D721Med (cell line): ENCODE results near the gene SYMPK.

Source experiments
- DNase-seq: peaks from one replicate; pipeline ENCODE4 v3.0.0; 2011; ENCODE audit warnings: low spot score; ENCODE audit not compliant: insufficient read length
- FAIRE-seq: peaks from 2 replicates; lab custom pipeline; 2011; peaks lifted over from hg19 to GRCh38; lab: Jason Lieb, UNC
- CTCF ChIP-seq: IDR thresholded peaks from 2 replicates; pipeline ENCODE4 v1.5.1; 2012; ENCODE audit warnings: mild to moderate bottlenecking, control low read depth; ENCODE audit not compliant: insufficient read depth; ENCODE audit errors: missing control alignments

Gene SYMPK

GRCh38 chr19:45884682-45885555 is 22.0 kb upstream of the SYMPK start:
- DNase-seq, result no peak
- no peak for TF ChIP-seq CTCF
- no peak for FAIRE-seq

- FAIRE-seq, result no peak
- no peak for DNase-seq
- no peak for TF ChIP-seq CTCF
These were observed 21.1 kb upstream of the SYMPK start for GRCh38 chr19:45883881-45884681.

GRCh38 chr19:45883586-45883880 is 20.6 kb upstream of the SYMPK start:
- no peak for DNase-seq
- no peak for FAIRE-seq
- no peak for TF ChIP-seq CTCF

- FAIRE-seq, result no peak
- TF ChIP-seq CTCF, result peak; percentile 98
- DNase-seq, result peak; percentile 82
These were observed 20.0 kb upstream of the SYMPK start for GRCh38 chr19:45882652-45883585.

- DNase-seq (no peak), FAIRE-seq (no peak)
- no peak for TF ChIP-seq CTCF
These were observed 19.1 kb upstream of the SYMPK start for GRCh38 chr19:45881909-45882528.

DNA sequence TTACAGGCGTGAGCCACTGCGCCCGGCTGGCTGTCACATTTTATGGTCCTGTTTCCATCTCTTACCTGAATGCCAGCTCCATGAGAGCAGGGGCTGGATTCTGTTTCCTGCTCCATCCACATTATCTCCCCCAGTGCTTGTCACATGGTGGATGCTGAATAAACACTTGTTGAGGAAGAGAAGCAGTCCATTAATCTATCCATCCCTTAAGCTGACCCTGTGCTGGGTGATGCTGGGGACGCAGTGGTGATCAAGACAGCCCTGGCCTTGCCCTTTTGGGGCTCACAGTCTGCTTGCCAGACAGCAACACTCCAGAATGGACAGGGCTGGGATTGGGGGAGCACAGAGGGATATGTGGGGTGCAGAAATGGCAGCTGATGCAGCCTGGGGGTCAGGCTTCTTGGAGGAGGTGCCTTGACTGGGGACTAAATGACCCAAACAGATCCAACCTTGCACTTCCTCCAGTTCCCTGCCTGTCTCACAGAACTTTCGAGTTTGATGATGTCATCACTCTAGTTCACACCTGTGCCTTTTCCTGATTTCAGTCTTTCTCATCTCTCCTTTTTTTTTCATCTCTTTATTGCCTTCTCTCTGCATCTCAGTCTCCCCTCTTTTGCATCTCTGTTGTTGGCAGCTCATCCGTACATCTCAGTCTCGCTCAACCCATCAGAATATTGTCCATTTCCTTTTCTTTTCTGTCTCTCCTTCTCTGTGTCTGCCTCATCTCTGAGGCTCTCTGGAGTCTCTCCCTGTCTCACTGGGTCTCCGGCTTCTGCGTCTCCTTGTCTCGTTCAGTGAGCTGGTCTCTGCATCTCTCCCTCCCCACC is 18.3 kb upstream of the SYMPK start:
- no peak for FAIRE-seq
- no peak for DNase-seq
- no peak for TF ChIP-seq CTCF
